Nephron progenitor cell (in vitro differentiated cells): ENCODE data around the gene SLC25A18.

Experiments
- DNase-seq: peaks from one replicate; pipeline ENCODE4 v3.0.0; 2021
- H3K27ac Mint-ChIP-seq: 2 replicates; pipeline ENCODE4 v1.8.0; 2021; ENCODE audit warnings: mild to moderate bottlenecking, moderate library complexity, mixed read lengths
- H3K27me3 Mint-ChIP-seq: 2 replicates; pipeline ENCODE4 v1.8.0; 2021; ENCODE audit warnings: mild to moderate bottlenecking, low read depth, mixed read lengths; ENCODE audit not compliant: poor library complexity
- H3K36me3 Mint-ChIP-seq: 2 replicates; pipeline ENCODE4 v1.8.0; 2021; ENCODE audit warnings: low read depth, mixed read lengths
- H3K4me1 Mint-ChIP-seq: 2 replicates; pipeline ENCODE4 v1.8.0; 2021; ENCODE audit warnings: mixed read lengths
- H3K4me3 Mint-ChIP-seq: 2 replicates; pipeline ENCODE4 v1.8.0; 2021; ENCODE audit warnings: mild to moderate bottlenecking, moderate library complexity, mixed read lengths
- H3K9me3 Mint-ChIP-seq: 2 replicates; pipeline ENCODE4 v1.8.0; 2021; ENCODE audit warnings: mild to moderate bottlenecking, moderate library complexity, mixed read lengths
- CTCF ChIP-seq: fragments of 200-600 bp; sonication (generic); IDR thresholded peaks from 2 replicates; pipeline ENCODE4 v1.5.0; 2021; ENCODE audit warnings: antibody characterized with exemption

Gene SLC25A18

GRCh38 chr22:17638432-17639246, 75.3 kb downstream of the SLC25A18 start, which contains the start of gene BCL2L13:
Gene BCL2L13 (plus strand): TSS chr22:17638757. CDS start chr22:17655712, 16,955 bp downstream.
- Mint-ChIP-seq H3K4me3 (peak within 1 kb of the TSS; percentile 95), H3K27me3 (no peaks in the 10 kb centered on the region), H3K27ac (peak within 1 kb of the TSS; percentile 99), H3K36me3 (peaks cover 24% of the 10 kb centered on the region), H3K4me1 (peaks cover 26% of the 10 kb centered on the region), H3K9me3 (peaks cover 20% of the 10 kb centered on the region)
- peak; percentile 85 for DNase-seq
- no peak for TF ChIP-seq CTCF

- peak overlapping the region; percentile 95 for H3K4me3 Mint-ChIP-seq
- DNase-seq, result peak; percentile 11
- peaks cover 24% of the 10 kb centered on the region for H3K36me3 Mint-ChIP-seq
- peaks cover 20% of the 10 kb centered on the region for H3K4me1 Mint-ChIP-seq
- no peaks in the 10 kb centered on the region for H3K27me3 Mint-ChIP-seq
- peak overlapping the region; percentile 99 for H3K27ac Mint-ChIP-seq
- H3K9me3 Mint-ChIP-seq, result peaks cover 20% of the 10 kb centered on the region
- no peak for TF ChIP-seq CTCF
Measured at GRCh38 chr22:17639247-17639741, 76.0 kb downstream of the SLC25A18 start.
